Stimulated activated naive CD8-positive, alpha-beta T cell treated with anti-CD3 and anti-CD28 coated beads, Interleukin-15, amount 100 ng/mL, for 72 hours (primary cell): Measurements from ENCODE around the gene SMC6.

Experiments
- ATAC-seq: fragments of 150-1000 bp; cut with Tn5 transposase; 2 replicates; pipeline ENCODE4 v1.10.0; 2021; ENCODE audit warnings: mild to moderate bottlenecking, moderate library complexity
- DNase-seq, 2 donors: peaks; one replicate each; pipeline ENCODE4 v3.0.0; 2021 to 2022
- H3K27ac Mint-ChIP-seq, 2 donors: one replicate each; pipeline ENCODE4 v1.8.0; 2022; ENCODE audit warnings: mild to moderate bottlenecking in 2 of 2, mixed read lengths in 2 of 2, moderate library complexity in 2 of 2
- H3K27me3 Mint-ChIP-seq: one replicate; pipeline ENCODE4 v1.8.0; 2022; ENCODE audit warnings: mixed read lengths
- H3K4me1 Mint-ChIP-seq: one replicate; pipeline ENCODE4 v1.8.0; 2022; ENCODE audit warnings: mild to moderate bottlenecking, mixed read lengths
- H3K4me3 Mint-ChIP-seq, 2 donors: one replicate each; pipeline ENCODE4 v1.8.0; 2022; ENCODE audit warnings: mild to moderate bottlenecking in 2 of 2, mixed read lengths in 2 of 2, moderate library complexity in 1 of 2
- H3K9me3 Mint-ChIP-seq, 2 donors: one replicate each; pipeline ENCODE4 v1.8.0; 2022; ENCODE audit warnings: mixed read lengths in 2 of 2

Gene SMC6

GRCh38 chr2:17786727-17787126 lies 33.1 kb upstream of the SMC6 start:
- peaks cover 13% of the 10 kb centered on the region for H3K27me3 Mint-ChIP-seq
- DNase-seq = no peak
- no peak overlapping the region for H3K27ac Mint-ChIP-seq
- no peaks in the 10 kb centered on the region for H3K9me3 Mint-ChIP-seq
- H3K4me1 Mint-ChIP-seq = no peaks in the 10 kb centered on the region
- no peak for ATAC-seq
- H3K4me3 Mint-ChIP-seq = no peak overlapping the region

GRCh38 chr2:17781482-17781881 lies 27.9 kb upstream of the SMC6 start:
- DNase-seq (no peak), ATAC-seq (no peak)
- H3K9me3 Mint-ChIP-seq = no peaks in the 10 kb centered on the region
- no peaks in the 10 kb centered on the region for H3K4me1 Mint-ChIP-seq
- no peak overlapping the region for H3K27ac Mint-ChIP-seq
- no peak overlapping the region for H3K4me3 Mint-ChIP-seq
- no peaks in the 10 kb centered on the region for H3K27me3 Mint-ChIP-seq

GRCh38 chr2:17780546-17780945 lies 26.9 kb upstream of the SMC6 start:
- DNase-seq (no peak), ATAC-seq (no peak)
- Mint-ChIP-seq H3K27ac (no peak overlapping the region), H3K27me3 (no peaks in the 10 kb centered on the region), H3K4me3 (no peak overlapping the region), H3K4me1 (no peaks in the 10 kb centered on the region), H3K9me3 (no peaks in the 10 kb centered on the region)

- DNase-seq (no peak), ATAC-seq (no peak)
- H3K4me3 Mint-ChIP-seq = no peak overlapping the region
- H3K9me3 Mint-ChIP-seq = no peaks in the 10 kb centered on the region
- no peaks in the 10 kb centered on the region for H3K27me3 Mint-ChIP-seq
- H3K4me1 Mint-ChIP-seq = no peaks in the 10 kb centered on the region
- no peak overlapping the region for H3K27ac Mint-ChIP-seq
Measured at GRCh38 chr2:17772532-17772931, 18.9 kb upstream of the SMC6 start.

- no peak for DNase-seq
- H3K4me3 Mint-ChIP-seq = no peak overlapping the region
- no peaks in the 10 kb centered on the region for H3K4me1 Mint-ChIP-seq
- H3K9me3 Mint-ChIP-seq = no peaks in the 10 kb centered on the region
- ATAC-seq = no peak
- H3K27me3 Mint-ChIP-seq = no peaks in the 10 kb centered on the region
- no peak overlapping the region for H3K27ac Mint-ChIP-seq
Measured at GRCh38 chr2:17771956-17772355, 18.3 kb upstream of the SMC6 start.

- H3K27ac Mint-ChIP-seq = no peak overlapping the region
- no peaks in the 10 kb centered on the region for H3K4me1 Mint-ChIP-seq
- ATAC-seq = no peak
- no peaks in the 10 kb centered on the region for H3K27me3 Mint-ChIP-seq
- no peaks in the 10 kb centered on the region for H3K9me3 Mint-ChIP-seq
- no peak overlapping the region for H3K4me3 Mint-ChIP-seq
- DNase-seq = no peak
Measured at GRCh38 chr2:17768894-17769293, 15.3 kb upstream of the SMC6 start.

GRCh38 chr2:17765398-17765797 lies 11.8 kb upstream of the SMC6 start:
- no peak overlapping the region for H3K27ac Mint-ChIP-seq
- no peak overlapping the region for H3K4me3 Mint-ChIP-seq
- no peaks in the 10 kb centered on the region for H3K27me3 Mint-ChIP-seq
- H3K9me3 Mint-ChIP-seq = no peaks in the 10 kb centered on the region
- ATAC-seq (no peak), DNase-seq (no peak)
- H3K4me1 Mint-ChIP-seq = no peaks in the 10 kb centered on the region

GRCh38 chr2:17763641-17764333 lies 10.2 kb upstream of the SMC6 start:
- no peak for DNase-seq
- Mint-ChIP-seq H3K27me3 (no peaks in the 10 kb centered on the region), H3K27ac (no peak overlapping the region), H3K4me1 (no peaks in the 10 kb centered on the region), H3K9me3 (no peaks in the 10 kb centered on the region), H3K4me3 (no peak overlapping the region)
- ATAC-seq = no peak

- no peaks in the 10 kb centered on the region for H3K27me3 Mint-ChIP-seq
- no peak for ATAC-seq
- DNase-seq = no peak
- H3K4me1 Mint-ChIP-seq = no peaks in the 10 kb centered on the region
- peak overlapping the region in 1 of 2 donors; percentile 54 for H3K27ac Mint-ChIP-seq
- no peaks in the 10 kb centered on the region for H3K9me3 Mint-ChIP-seq
- no peak overlapping the region for H3K4me3 Mint-ChIP-seq
Measured at GRCh38 chr2:17762451-17762850, 8.8 kb upstream of the SMC6 start.

GRCh38 chr2:17759805-17760204 lies 6.2 kb upstream of the SMC6 start:
- H3K27ac Mint-ChIP-seq = no peak overlapping the region
- H3K9me3 Mint-ChIP-seq = no peaks in the 10 kb centered on the region
- DNase-seq = no peak
- ATAC-seq = no peak
- H3K4me3 Mint-ChIP-seq = no peak overlapping the region
- peaks cover 7% of the 10 kb centered on the region for H3K4me1 Mint-ChIP-seq
- H3K27me3 Mint-ChIP-seq = no peaks in the 10 kb centered on the region

- no peak overlapping the region for H3K4me3 Mint-ChIP-seq
- no peaks in the 10 kb centered on the region for H3K9me3 Mint-ChIP-seq
- ATAC-seq (no peak), DNase-seq (no peak)
- no peaks in the 10 kb centered on the region for H3K27me3 Mint-ChIP-seq
- no peak overlapping the region for H3K27ac Mint-ChIP-seq
- H3K4me1 Mint-ChIP-seq = peaks cover 10% of the 10 kb centered on the region
Measured at GRCh38 chr2:17758118-17758517, 4.5 kb upstream of the SMC6 start.

GRCh38 chr2:17757321-17757720 lies 3.7 kb upstream of the SMC6 start:
- Mint-ChIP-seq H3K27ac (no peak overlapping the region), H3K9me3 (no peaks in the 10 kb centered on the region), H3K4me3 (no peak overlapping the region), H3K4me1 (peaks cover 17% of the 10 kb centered on the region), H3K27me3 (no peaks in the 10 kb centered on the region)
- ATAC-seq (no peak), DNase-seq (no peak)

- no peak overlapping the region for H3K4me3 Mint-ChIP-seq
- DNase-seq = no peak
Measured at GRCh38 chr2:17756668-17757067, 3.1 kb upstream of the SMC6 start.

GRCh38 chr2:17754773-17755425 lies 1.3 kb upstream of the SMC6 start:
- DNase-seq (no peak), ATAC-seq (no peak)
- Mint-ChIP-seq H3K4me3 (peak overlapping the region; percentile 98 to 99), H3K27me3 (no peaks in the 10 kb centered on the region), H3K9me3 (no peaks in the 10 kb centered on the region), H3K4me1 (peaks cover 30% of the 10 kb centered on the region), H3K27ac (peak overlapping the region; percentile 99 to 100)

More at GRCh38 chr2:17756668-17757067, 3.1 kb upstream of the SMC6 start:
- H3K4me1 Mint-ChIP-seq = peaks cover 23% of the 10 kb centered on the region
- H3K9me3 Mint-ChIP-seq = no peaks in the 10 kb centered on the region
- no peaks in the 10 kb centered on the region for H3K27me3 Mint-ChIP-seq
- H3K27ac Mint-ChIP-seq = no peak overlapping the region
- ATAC-seq = no peak

- Mint-ChIP-seq H3K4me3 (peak overlapping the region; percentile 98 to 99), H3K4me1 (peaks cover 32% of the 10 kb centered on the region), H3K27me3 (no peaks in the 10 kb centered on the region), H3K27ac (peak overlapping the region; percentile 76 to 84), H3K9me3 (no peaks in the 10 kb centered on the region)
- peak in 1 of 2 donors; percentile 44 for DNase-seq
- ATAC-seq = peak; percentile 67
Measured at GRCh38 chr2:17752892-17753802, 463 bp downstream of the SMC6 start.

- Mint-ChIP-seq H3K4me1 (peaks cover 32% of the 10 kb centered on the region), H3K27ac (no peak overlapping the region), H3K27me3 (no peaks in the 10 kb centered on the region), H3K9me3 (no peaks in the 10 kb centered on the region), H3K4me3 (peak overlapping the region; percentile 98 to 99)
- DNase-seq = no peak
- ATAC-seq = no peak
Measured at GRCh38 chr2:17752246-17752645, 1.4 kb downstream of the SMC6 start.
